OCI-LY7 (cell line): Measurements from ENCODE around the gene ZNF485.

ENCODE experiments used
- CTCF ChIP-seq: fragments of 200-600 bp; sonication (generic); conservative IDR thresholded peaks from 2 replicates; pipeline ENCODE4 v1.5.1; 2014; ENCODE audit warnings: mild to moderate bottlenecking, antibody characterized with exemption, low read length, moderate library complexity, mixed read lengths
- EZH2phosphoT487 ChIP-seq: fragments of 200-600 bp; sonication (generic); IDR thresholded peaks from 2 replicates; pipeline ENCODE4 v1.6.1; 2018; ENCODE audit warnings: low read depth, borderline replicate concordance, mild to moderate bottlenecking, mixed run types, antibody characterized with exemption, low read length, moderate library complexity, mixed read lengths

- TF ChIP-seq CTCF (no peak), EZH2phosphoT487 (no peak)
Observed at GRCh38 chr10:43623351-43623750, 17.1 kb downstream of the ZNF485 start.
